Left colon (tissue), 2 donors: ENCODE data around the gene MTPN. TPM values are rescaled to one million over a fixed set of nuclear protein-coding genes. Genes with fewer than 3 reads are reported as not detected.

Experiments used
- ATAC-seq: fragments of 200-7000 bp; cut with Tn5 transposase; one replicate; pipeline ENCODE4 v1.9.1; 2020; ENCODE audit warnings: mild to moderate bottlenecking, moderate library complexity
- DNase-seq, 2 donors: peaks; one replicate each; pipeline ENCODE4 v3.0.0-alpha.2; 2020
- intact Hi-C, 2 donors: fragments of 100-400 bp; cut with DNase I in 1 of 2; cut with micrococcal nuclease in 1 of 2; formaldehyde crosslinking; loops; one replicate each; pipeline versions ENCODE4 v1.11.2 to v1.14.0; 2022; cut with DNase I, micrococcal nuclease
- long read RNA-seq: library from polyadenylated mRNA; unstranded; transcript quantifications from one replicate; pipeline ENCODE4 v2.0.0, GENCODE V29; 2021
- total RNA-seq, 2 donors: library from RNA; stranded (reverse); fragmentation: NEBNext Ultra II Directional; extraction: Animal tissue kit (Norgen Biotek cat#: 25700); gene quantifications; one replicate each; pipeline ENCODE4 v1.2.1, GENCODE V29; 2021
- donor health status: DM: no; HTN: no; CAD: no.
- donor health status: DM: yes; HTN: yes; CAD: no.

MTPN gene, protein sequence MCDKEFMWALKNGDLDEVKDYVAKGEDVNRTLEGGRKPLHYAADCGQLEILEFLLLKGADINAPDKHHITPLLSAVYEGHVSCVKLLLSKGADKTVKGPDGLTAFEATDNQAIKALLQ
- 10 to 100 TPM; 96.5 to 97.6 TPM for total RNA-seq
- long read RNA-seq, transcript MTPN-201 (4 exons, 3,738 nt) = major isoform, 24 of 26 reads
- long read RNA-seq, partial matches to known transcripts = 2 of 26 reads
- long read RNA-seq, other reads (novel, unspliced or antisense) = 0 of 26 reads

DNA sequence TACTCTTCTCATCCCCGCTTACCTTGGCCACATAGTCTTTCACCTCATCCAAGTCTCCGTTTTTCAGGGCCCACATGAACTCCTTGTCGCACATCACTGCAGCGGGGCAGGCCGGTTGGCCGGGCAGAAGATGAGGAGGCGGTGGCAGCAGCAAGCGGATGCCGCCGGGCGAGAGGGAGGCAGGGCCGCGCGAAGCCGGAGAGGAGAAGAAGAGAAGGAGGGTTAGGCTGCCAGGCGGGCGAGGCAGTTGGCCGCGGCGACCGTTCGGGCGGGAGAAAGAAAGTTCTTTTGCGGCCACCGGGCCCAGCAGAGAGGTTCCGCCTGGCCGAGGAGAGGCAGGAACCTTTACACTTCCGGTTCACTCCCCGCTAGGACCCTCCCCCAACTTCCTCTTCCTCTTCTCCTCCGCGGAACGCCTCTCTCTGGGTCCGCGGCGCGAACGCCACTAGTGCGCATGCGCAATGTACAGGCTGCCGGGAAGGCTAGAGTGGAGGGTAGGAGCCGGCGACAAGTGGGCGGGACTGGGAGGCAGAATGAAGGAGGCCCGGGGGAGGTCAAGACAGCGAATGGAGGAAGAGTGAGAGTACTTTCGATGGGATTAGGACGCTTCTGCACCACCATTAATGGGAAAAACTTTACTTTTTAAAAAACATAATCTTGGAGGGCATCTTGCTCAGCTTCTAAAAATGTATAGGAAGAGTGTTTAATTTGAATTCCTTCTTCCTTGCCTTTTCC lies at the start of gene MTPN:
Gene MTPN (minus strand): TSS at position 353 of the 735 bp plus-strand sequence. CDS start 259 bp downstream, at position 94.
- intact Hi-C loops = no loop called here
- ATAC-seq (peak; percentile 99), DNase-seq (peak; percentile 99 to 100)

DNA sequence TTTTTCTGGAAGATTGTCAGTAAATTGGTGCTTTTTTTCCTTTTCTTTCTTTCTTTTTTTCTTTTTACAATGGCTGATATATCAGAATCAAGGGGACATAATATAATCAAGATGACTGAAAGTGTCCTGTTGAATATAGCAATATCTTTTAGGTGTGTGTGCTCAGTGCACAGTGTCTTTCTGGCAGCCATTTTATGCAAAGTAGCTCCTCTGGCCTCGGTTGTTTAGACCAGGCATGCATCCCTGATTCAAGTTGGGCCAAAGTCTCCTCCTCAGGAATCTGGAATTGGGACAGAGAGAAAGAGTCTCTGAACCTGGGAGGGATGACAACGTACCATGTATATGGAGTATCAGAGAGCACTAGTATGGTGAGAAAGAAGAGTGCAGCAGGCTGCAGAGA lies 49.0 kb upstream of the MTPN start:
- no peak for DNase-seq
- intact Hi-C loops = no loop called here
- no peak for ATAC-seq

DNA sequence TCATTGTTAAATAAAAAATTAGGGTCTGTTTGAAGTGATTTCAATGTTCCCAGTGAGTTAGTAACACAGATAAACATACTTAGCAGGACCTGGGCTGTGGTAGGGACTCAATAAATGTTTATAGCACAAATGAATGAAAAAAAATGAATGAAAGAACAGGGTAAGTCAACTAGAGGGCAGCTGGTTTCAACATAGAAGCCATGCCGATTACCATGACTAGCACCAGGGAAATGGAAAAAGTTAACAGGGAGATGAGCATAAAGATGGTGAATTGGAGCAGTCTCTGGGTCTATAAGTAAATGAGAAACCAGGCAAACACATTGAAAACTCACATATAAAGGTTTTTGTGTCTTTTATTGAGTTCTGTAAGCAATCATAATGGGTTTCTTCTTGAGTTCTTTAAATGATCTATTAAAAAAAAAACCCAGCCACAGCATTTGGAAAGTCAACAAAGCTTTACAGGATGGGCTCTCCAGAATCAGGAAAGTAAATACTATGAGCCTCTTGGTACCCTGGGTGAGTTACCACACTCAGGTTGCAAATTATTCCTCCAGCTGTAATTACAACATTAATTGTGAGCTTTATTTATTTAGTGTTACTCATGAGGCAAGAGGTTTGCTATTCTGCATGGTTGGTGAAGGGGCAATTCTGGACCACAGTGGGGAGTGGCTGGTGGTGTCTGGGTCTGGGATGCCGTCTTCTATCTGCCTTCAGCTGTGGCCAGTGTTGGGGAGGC lies 46.1 kb upstream of the MTPN start:
- ATAC-seq (no peak), DNase-seq (no peak)
- intact Hi-C loops = no loop called here

DNA sequence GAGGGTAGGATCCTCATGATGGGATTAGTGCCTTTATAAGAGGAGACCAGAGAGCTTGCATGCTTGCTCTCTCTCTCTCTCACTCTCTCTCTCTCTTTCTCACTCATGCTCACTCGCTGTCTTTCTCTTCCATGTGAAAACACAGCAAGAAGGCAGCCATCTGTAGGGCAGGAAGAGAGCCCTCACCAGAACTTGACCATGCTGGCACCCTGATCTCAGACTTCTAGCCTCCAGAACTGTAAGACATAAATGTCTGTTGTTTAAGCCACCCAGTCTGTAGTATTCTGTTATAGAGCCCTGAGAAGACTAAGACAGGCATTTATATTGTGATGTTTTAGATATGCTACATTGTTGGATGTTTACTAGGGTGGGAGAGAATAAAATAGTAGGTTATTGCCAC lies 43.4 kb upstream of the MTPN start:
- ATAC-seq (no peak), DNase-seq (no peak)
- intact Hi-C loops = no loop called here

DNA sequence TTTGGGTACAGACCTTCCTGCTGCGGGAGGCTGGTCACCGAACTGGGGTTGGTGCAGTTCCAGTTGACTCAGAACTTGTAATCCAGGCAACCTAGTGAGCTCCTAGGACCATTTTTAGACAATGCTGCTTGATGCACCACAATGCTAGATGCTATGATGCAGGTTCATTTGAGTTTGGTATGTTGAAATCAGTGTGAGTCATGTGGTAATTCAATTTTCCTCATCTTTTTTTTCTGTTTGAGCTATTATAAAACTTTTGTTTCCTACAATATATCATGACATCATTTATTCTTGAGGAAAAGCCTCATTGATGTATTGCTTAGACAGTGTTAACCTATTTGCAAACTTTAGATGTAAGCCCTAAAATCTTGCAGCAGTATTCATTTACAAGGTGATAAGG lies 40.9 kb upstream of the MTPN start:
- DNase-seq (no peak), ATAC-seq (no peak)
- intact Hi-C loops = no loop called here

DNA sequence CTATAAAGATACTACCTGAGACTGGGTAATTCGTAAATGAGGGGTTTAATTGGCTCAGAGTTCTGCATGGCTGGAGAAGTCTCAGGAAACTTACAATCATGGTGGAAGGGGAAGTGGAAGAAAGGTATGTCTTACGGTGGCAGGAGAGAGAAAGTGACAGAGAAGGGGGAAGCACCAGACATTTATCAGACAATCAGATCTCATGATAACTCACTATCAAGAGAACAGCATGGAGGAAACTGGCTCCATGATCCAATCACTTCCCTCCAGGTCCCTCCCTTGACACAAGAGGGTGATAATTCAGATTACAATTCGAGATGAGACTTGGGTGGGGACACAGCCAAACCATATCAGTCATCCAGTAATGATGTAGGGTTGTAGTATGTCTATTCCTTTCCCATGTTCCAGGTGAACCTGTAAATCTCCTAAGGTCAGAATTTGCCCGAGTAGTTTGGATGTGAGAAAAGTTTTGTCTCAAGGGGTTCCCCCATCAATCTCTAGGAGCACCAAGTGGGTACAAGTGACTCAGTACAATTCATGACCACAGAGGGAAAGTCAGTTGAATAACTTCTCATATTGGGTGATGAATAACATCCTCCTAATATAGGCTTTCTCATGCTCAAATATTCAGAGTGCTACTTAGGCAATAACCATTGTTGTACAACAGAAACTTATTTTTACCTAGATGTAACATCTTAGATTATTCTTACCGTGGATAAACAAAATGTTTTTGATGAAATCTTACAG lies 39.7 kb upstream of the MTPN start:
- DNase-seq = no peak
- intact Hi-C loops = no loop called here
- ATAC-seq = no peak

DNA sequence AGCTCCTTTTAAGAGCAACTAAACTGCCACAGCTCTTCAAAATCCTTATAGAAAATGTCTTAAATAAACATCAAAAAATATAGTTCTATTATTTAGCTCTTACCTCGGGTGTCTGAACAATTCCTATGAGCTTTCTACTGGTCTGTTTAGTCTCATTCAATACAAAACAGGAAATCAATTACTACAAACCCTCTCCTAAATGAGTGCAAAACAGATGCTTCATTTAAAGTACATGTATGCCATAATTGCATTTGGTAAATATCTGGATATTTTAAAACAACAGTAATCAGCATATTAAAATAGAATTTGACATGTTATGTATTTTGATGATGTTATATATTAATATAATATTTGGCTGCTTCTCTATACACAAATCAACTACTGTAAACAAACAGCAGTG lies 38.5 kb upstream of the MTPN start:
- DNase-seq = no peak
- intact Hi-C loops = no loop called here
- ATAC-seq = no peak

DNA sequence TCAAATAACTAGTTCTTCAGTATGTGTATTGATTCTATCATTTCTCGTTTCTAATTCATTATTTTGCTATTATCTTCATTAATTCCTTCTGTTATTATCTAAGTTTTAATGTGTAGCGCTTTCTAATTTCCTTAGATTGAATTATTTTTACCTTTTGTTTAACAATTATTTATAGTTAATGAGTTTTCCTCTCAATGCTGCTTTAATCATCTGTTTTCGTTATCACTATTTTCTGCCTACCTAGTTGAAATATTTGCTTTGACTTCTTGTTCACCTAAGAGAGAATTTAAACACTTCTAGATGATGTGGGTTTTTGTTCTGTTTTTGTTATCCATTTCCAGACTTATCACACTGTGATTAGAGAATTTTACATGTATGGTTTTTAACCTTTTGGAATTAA lies 37.5 kb upstream of the MTPN start:
- intact Hi-C loops = loop anchor here (5.0 kb wide), 2 partner anchors 222 to 342 kb away; no protein-coding TSS in a partner anchor
- ATAC-seq = no peak
- DNase-seq = no peak

DNA sequence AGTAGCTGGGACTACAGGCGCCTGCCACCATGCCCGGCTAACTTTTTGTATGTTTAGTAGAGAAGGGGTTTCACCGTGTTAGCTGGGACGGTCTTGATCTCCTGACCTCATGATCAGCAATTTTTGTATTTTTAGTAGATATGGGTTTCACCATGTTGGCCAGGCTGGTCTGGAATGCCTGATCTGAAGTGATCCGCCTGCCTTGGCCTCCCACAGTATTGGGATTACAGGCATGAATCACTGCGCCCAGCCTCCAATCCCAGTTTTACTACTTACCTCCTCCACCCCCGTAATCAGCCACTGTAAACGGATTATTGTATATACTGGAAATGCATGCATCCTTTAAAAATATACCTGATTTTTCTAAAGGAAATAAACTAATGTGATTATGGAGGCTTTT lies 35.1 kb upstream of the MTPN start:
- ATAC-seq (no peak), DNase-seq (no peak)
- intact Hi-C loops = loop anchor here (5.0 kb wide), 2 partner anchors 220 to 340 kb away; no protein-coding TSS in a partner anchor

DNA sequence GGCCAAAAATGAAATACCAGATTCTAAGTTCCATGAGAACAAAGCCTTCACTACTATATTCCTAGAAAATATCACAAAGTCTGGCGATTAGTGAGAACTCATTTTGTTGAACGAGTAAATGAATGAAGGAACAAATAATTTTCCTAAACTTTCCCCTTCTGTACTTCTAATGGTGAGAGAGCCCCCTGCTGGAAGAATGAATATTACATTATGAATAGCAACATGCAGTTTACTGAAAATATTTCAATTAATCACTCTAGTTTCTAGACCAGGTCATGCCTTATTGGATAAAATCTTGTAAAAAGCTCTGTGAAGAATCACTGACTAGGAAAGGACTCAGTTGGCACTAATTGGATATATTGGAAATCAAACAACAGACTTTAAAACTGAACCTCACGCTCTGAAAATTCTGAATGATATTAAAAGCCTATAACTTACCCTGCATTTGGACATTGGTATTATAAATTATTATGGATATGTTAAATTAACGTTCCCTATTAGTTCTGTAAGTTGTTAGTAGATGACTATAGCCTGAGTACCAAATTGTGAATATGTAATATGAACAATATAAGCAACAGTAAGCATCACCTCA lies 32.4 kb upstream of the MTPN start:
- ATAC-seq (no peak), DNase-seq (no peak)
- intact Hi-C loops = loop anchor here (5.0 kb wide), 3 partner anchors 207 to 337 kb away; no protein-coding TSS in a partner anchor

DNA sequence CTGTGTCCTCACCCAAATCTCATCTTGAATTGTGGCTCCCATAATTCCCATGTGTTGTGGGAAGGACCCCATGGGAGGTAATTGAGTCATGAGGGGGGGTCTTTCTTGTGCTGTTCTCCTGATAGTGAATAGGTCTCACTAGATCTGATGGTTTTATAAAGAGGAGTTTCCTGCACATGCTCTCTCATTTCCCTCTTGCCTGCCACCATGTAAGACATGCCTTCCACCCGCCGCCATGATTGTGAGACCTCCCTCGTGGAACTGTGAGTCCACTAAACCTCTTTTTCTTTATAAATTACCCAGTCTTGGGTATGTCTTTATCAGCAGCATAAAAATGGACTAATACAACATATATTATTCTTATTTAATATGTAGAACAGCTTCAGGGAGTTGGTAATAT lies 29.0 kb upstream of the MTPN start:
- ATAC-seq (no peak), DNase-seq (no peak)
- intact Hi-C loops = loop anchor here in 1 of 2 donors (5.0 kb wide), 1 partner anchor 204 kb away; no protein-coding TSS in a partner anchor

DNA sequence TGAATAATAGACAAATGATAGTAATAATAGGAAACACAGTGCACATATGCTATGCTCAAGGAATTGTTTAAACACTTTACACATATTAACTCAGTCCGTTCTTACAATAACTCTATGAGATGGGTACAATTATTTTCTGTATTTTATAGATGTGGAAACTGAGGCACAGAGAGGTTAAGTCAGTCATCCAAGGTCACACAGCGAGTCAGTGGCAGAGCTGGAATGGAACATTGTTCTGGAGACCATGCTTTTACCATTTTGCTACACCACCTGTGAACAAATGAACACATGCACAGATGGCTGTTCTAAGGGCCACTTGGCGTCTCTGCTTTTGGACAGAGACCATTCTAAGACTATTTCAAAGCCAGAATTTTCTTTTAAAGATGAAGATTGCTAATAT lies 26.9 kb upstream of the MTPN start:
- ATAC-seq (no peak), DNase-seq (no peak)
- intact Hi-C loops = no loop called here

DNA sequence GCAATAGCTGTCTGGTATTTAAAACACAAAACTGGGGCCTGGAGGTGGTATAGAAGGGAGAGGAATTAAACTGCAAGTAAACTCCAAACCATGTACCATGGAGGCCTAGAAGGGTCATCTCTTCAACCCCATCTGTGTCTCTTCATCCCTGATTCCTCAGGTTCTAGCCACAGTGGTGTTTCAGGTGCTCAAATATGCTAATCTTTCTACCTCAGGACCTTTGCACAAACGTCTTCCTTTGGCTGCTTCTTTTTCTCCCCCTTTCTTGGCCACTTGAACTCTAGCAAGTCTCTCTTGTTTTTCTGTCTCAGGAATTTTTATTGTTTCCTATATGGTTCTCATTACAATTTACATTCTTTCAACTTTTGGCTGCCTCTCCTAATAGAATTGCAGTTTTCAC lies 25.6 kb upstream of the MTPN start:
- no peak for ATAC-seq
- intact Hi-C loops = no loop called here
- DNase-seq = no peak

DNA sequence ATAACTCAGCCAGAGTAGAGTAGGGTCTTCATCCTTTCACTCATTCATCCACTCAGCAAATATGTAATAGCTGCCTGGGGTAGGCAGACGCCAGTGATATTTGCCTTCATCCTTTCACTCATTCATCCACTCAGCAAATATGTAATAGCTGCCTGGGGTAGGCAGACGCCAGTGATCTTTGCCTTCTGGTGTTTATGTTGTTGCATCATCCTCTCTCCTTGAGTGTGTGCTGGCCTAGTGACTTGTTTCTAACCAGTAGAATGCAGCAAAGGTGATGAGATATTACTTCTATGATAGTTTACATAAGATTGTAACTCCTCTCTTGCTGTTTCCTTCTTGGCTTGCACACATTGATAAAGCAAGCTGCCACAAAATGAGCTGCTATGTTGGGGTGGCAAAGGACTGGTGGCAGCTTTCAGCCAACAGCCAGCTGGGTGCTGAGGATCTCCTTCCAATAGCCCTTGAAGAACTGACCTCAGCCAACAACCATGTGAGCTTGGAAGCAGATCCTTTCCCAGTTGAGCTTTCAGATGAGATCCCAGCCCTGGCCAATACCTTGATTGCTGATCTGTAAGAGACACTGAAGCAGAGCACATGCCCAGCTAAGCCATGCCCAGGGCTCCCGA lies 23.2 kb upstream of the MTPN start:
- intact Hi-C loops = no loop called here
- no peak for ATAC-seq
- no peak for DNase-seq

DNA sequence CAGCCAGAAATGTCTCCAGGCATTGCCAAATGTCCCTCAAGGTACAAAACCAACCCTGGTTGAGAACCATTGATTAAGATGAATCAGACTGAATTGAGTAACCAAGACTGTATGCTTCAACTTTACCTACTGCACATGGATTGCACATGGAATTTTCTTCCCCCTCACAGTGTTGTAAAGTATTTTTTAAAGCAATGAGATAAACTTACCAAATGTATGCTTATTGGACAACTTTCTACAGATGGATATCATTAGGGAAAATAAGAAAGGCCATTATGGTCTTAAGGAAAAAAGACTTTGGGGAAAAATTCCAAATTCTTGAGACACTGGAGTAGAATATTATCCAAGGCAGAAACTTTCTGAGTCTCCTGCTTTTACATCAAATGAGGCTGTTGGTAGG lies 20.9 kb upstream of the MTPN start:
- ATAC-seq = no peak
- DNase-seq = no peak
- intact Hi-C loops = no loop called here

DNA sequence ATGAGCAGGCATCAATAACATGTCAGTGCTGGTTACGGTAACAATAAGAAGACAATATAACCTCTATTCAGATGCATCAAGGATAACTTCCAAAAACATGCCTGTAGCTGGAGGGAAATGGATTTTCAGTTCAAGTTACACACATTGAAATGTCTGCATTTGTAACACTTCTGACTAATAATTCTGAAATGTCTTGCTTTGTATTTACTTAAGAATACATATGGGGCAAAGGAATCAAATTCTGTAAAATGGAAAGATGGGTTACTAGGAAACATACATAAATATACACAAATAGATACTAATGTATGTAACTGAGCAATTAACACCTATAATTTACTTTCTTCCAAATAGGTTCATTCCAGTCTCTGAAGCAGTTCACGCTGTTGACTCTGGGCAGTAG lies 18.6 kb upstream of the MTPN start:
- ATAC-seq (no peak), DNase-seq (no peak)
- intact Hi-C loops = no loop called here

DNA sequence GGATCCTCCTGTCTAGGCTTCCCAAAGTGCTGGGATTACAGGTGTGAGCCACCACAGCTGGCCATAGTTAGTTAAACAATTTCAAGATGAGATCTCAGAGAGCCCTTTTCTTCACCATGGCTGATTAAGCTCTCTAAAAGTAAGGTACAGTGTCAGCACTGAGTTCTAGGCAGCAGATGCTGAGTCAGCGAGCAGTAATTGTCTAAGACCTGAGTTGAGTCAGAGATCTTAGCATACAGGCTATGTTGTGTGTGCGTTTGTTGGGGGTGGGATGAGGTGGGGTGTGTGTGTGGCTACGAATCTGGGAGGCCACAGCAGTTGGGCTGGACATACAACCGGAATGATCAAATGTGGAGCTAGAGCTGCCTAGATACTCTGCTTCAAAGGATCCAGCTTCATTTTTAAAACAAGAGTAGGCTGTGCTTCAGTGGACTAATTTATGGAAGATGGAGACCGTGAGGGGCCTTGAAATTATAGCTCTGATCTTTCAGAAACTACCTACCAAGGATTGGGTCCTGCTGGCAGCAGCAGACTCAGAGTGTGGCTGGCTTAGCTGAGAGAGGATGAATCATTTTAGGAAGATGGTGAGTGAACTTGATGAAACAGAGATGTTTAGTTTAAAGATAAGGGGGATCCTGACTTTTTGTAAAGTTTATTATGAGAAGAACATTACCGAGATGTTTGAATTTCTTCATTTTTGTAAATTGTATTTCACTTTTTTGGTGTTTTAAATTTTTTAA lies 17.5 kb upstream of the MTPN start:
- no peak for DNase-seq
- ATAC-seq = no peak
- intact Hi-C loops = no loop called here

DNA sequence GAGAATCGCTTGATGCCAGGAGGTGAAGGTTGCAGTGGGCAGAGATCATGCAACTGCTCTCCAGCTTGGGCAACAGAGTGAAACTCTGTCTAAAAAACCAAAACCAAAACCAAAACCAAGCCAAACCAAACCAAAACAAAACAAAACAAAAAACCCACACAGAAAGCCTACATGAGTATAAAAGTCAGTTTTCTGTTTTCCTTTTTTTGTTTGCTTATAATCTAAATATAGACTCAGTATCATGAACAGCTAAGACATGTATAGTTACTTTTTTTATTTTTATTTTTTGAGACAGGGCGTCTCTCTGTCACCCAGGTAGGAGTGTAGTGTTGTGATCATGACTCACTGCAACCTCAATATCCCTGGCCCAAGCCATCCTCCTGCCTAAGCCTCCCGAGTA lies 16.8 kb upstream of the MTPN start:
- ATAC-seq = no peak
- intact Hi-C loops = no loop called here
- DNase-seq = no peak
